Gastroesophageal sphincter (tissue), 3 donors: ENCODE measurements around the gene PTPN4.

ENCODE experiments used
- EP300 ChIP-seq: sonication (generic); formaldehyde crosslinking; IDR thresholded peaks from one replicate; pipeline ENCODE4 v1.6.1; 2017; ENCODE audit warnings: antibody characterized with exemption, mild to moderate bottlenecking
- POLR2A ChIP-seq, 2 donors: fragments of 450-650 bp; IDR thresholded peaks; one replicate each; pipeline ENCODE4 v1.6.1; 2017; ENCODE audit warnings: antibody characterized with exemption in 2 of 2, mild to moderate bottlenecking in 2 of 2, moderate library complexity in 1 of 2
- POLR2AphosphoS5 ChIP-seq: sonication (generic); formaldehyde crosslinking; IDR thresholded peaks from one replicate; pipeline ENCODE4 v1.6.1; 2017; ENCODE audit warnings: antibody characterized with exemption
- TF ChIP-seq, protein P1 (sequence below), 4 experiments: fragments of 200-600 bp in 2 of 4; fragments of 450-650 bp in 2 of 4; sonication (generic) in 1 of 4; IDR thresholded peaks; one replicate each; pipeline ENCODE4 v1.5.1; 2017 to 2019; ENCODE audit warnings: antibody characterized with exemption in 4 of 4, mild to moderate bottlenecking in 2 of 4, moderate library complexity in 2 of 4

DNA sequence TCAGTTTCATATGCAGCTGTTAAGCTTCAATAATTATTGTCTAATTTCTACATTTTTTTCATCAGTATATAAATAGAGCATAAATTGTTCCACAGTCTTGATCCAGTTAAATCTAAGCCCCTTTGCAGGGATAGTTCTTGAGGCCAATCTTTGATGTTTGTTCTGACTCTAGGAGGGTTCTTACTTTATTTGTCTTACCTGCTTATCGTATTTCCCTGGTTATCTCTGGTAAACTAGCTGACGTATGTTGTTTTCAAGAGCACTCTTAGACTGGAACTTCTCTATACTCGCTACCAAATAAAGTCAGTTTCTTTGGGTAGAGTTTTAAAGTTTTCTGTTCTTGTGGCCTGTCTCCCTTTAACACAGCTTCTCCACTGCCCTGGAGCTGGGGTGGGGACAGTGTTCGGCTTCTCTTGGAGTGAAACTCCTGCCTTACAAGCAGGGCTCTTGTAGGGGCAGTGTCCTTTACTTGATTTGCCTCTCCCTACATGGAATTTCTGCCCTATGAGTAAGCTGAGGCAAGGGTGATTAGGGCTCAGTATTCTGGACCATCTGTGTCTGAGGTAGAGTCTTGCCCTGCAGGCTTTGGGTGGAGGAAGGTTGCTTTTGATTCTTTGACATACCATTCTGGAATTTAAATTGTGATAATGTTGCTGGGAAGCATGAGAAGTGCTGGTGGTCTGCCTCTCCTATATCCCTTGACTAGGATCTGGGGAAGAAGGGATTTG lies 90.3 kb downstream of the PTPN4 start:
- TF ChIP-seq, protein P1, sequence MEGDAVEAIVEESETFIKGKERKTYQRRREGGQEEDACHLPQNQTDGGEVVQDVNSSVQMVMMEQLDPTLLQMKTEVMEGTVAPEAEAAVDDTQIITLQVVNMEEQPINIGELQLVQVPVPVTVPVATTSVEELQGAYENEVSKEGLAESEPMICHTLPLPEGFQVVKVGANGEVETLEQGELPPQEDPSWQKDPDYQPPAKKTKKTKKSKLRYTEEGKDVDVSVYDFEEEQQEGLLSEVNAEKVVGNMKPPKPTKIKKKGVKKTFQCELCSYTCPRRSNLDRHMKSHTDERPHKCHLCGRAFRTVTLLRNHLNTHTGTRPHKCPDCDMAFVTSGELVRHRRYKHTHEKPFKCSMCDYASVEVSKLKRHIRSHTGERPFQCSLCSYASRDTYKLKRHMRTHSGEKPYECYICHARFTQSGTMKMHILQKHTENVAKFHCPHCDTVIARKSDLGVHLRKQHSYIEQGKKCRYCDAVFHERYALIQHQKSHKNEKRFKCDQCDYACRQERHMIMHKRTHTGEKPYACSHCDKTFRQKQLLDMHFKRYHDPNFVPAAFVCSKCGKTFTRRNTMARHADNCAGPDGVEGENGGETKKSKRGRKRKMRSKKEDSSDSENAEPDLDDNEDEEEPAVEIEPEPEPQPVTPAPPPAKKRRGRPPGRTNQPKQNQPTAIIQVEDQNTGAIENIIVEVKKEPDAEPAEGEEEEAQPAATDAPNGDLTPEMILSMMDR (IDR thresholded peaks at IDR 0.05), result no peak
- TF ChIP-seq POLR2AphosphoS5 (no peak), POLR2A (IDR thresholded peaks at IDR 0.05) (no peak), EP300 (no peak)
